Keratinocyte (primary cell): Measurements from ENCODE around the gene SLC23A1.

ENCODE experiments used
- CTCF ChIP-seq, 3 experiments: IDR thresholded peaks in 1 of 3; conservative IDR thresholded peaks in 1 of 3; optimal IDR thresholded peaks in 1 of 3; 2 replicates in 2 of 3; 3 replicates in 1 of 3; pipeline versions ENCODE3 to v1.5.1; 2011; ENCODE audit warnings: low read length in 3 of 3, mild to moderate bottlenecking in 3 of 3, moderate library complexity in 2 of 3, control low read depth in 1 of 3, inconsistent platforms in 1 of 3; ENCODE audit not compliant: insufficient read depth in 2 of 3; ENCODE audit errors: extremely low read depth in 1 of 3
- EZH2 ChIP-seq: IDR thresholded peaks from one replicate; pipeline ENCODE4 v1.6.1; 2012; ENCODE audit warnings: inconsistent platforms, mild to moderate bottlenecking, low read length, moderate library complexity

DNA sequence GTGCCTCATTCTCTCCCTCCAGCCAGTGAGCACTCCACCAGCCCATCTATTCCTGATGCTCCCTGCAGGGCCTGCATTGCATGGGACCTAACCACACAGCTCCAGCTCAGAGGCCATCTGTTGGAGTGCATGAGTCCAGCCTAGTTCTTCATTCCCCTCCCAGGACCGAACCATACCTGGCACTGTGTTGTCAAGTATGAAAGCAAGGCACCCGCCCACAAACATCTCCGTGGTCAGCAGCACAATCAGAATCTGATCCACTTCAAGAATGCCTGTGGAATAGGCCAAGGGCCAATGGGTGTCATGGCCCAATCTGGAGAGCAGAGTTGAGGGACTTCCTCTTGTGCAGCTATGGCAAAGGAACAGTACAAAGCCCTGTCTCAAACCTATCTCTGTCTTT, 5.9 kb downstream of the SLC23A1 start:
- TF ChIP-seq CTCF (optimal IDR thresholded peaks at IDR 0.05 in 1 of 3, IDR thresholded peaks at IDR 0.05 in 1 of 3, conservative IDR thresholded peaks at IDR 0.05 in 1 of 3; ENCODE audit: extremely low read depth in 1 of 3, insufficient read depth in 2 of 3, low read length in 3 of 3) (no peak), EZH2 (no peak)
